Neural progenitor cell (in vitro differentiated cells): ENCODE data around the gene PINK1. TPM values are rescaled to one million over a fixed set of nuclear protein-coding genes. Genes with fewer than 3 reads are reported as not detected.

ENCODE experiments used
- DNase-seq: peaks from one replicate; pipeline ENCODE4 v3.0.0-alpha.2; 2016; ENCODE audit warnings: low spot score
- H2AFZ ChIP-seq: fragments of 200-600 bp; sonication (generic); replicated peaks from 2 replicates; pipeline ENCODE4 v1.6.1; 2016; ENCODE audit warnings: antibody characterized with exemption
- H3F3A ChIP-seq: fragments of 200-600 bp; sonication (generic); 2 replicates; pipeline ENCODE4 v1.6.1; 2016; ENCODE audit warnings: antibody characterized with exemption, low read depth
- H3K27ac ChIP-seq: fragments of 200-600 bp; sonication (generic); 2 replicates; pipeline ENCODE4 v1.5.1; 2016; ENCODE audit warnings: mild to moderate bottlenecking
- H3K27me3 ChIP-seq: fragments of 200-600 bp; sonication (generic); 2 replicates; pipeline ENCODE4 v1.6.1; 2016; ENCODE audit warnings: mild to moderate bottlenecking, moderate library complexity
- H3K36me3 ChIP-seq: fragments of 200-600 bp; sonication (generic); 2 replicates; pipeline ENCODE4 v1.5.1; 2016
- H3K4me1 ChIP-seq: fragments of 200-600 bp; sonication (generic); 2 replicates; pipeline ENCODE4 v1.6.1; 2016; ENCODE audit warnings: mixed run types
- H3K4me2 ChIP-seq: fragments of 200-600 bp; sonication (generic); 2 replicates; pipeline ENCODE4 v1.6.1; 2016
- H3K4me3 ChIP-seq: fragments of 200-600 bp; sonication (generic); 2 replicates; pipeline ENCODE4 v1.5.1; 2016
- H3K79me2 ChIP-seq: fragments of 200-600 bp; sonication (generic); 2 replicates; pipeline ENCODE4 v1.6.1; 2016; ENCODE audit warnings: low read depth
- H3K9ac ChIP-seq: fragments of 200-600 bp; sonication (generic); 2 replicates; pipeline ENCODE4 v1.6.1; 2016
- H3K9me3 ChIP-seq: fragments of 200-600 bp; sonication (generic); 2 replicates; pipeline ENCODE4 v1.5.1; 2016; ENCODE audit warnings: low read depth
- H4K20me1 ChIP-seq: fragments of 200-600 bp; sonication (generic); 2 replicates; pipeline ENCODE4 v1.6.1; 2016; ENCODE audit warnings: low read depth
- H3K27ac Mint-ChIP-seq: 3 replicates; pipeline ENCODE4 v1.8.0; 2021; ENCODE audit warnings: mixed read lengths
- H3K27me3 Mint-ChIP-seq: 2 replicates; pipeline ENCODE4 v1.8.0; 2022; ENCODE audit warnings: low read depth, mild to moderate bottlenecking, inconsistent platforms, moderate library complexity, mixed read lengths; ENCODE audit not compliant: insufficient read depth
- H3K36me3 Mint-ChIP-seq: 3 replicates; pipeline ENCODE4 v1.8.0; 2021; ENCODE audit warnings: mixed read lengths
- H3K4me1 Mint-ChIP-seq: 3 replicates; pipeline ENCODE4 v1.8.0; 2021; ENCODE audit warnings: mixed read lengths
- H3K4me3 Mint-ChIP-seq: 3 replicates; pipeline ENCODE4 v1.8.0; 2021; ENCODE audit warnings: mild to moderate bottlenecking, moderate library complexity, mixed read lengths
- H3K9me3 Mint-ChIP-seq: 3 replicates; pipeline ENCODE4 v1.8.0; 2020; ENCODE audit warnings: mixed read lengths
- EZH2 ChIP-seq: fragments of 200-600 bp; sonication (generic); IDR thresholded peaks from 2 replicates; pipeline ENCODE4 v1.6.1; 2017; ENCODE audit warnings: antibody characterized with exemption, mild to moderate bottlenecking, moderate library complexity
- EZH2phosphoT487 ChIP-seq: fragments of 200-600 bp; sonication (generic); IDR thresholded peaks from 2 replicates; pipeline ENCODE4 v1.6.1; 2017; ENCODE audit warnings: antibody characterized with exemption
- total RNA-seq: library from RNA; depleted of rRNA; stranded (reverse); fragments of >200 nt; gene quantifications from 2 replicates; pipeline ENCODE4 v1.2.3, GENCODE V29; 2015; ENCODE audit warnings: low replicate concordance
- TF ChIP-seq, protein P1 (sequence below): fragments of 200-600 bp; sonication (generic); IDR thresholded peaks from 2 replicates; pipeline ENCODE4 v1.5.1; 2017; ENCODE audit warnings: antibody characterized with exemption, mild to moderate bottlenecking

Gene PINK1
- total RNA-seq, 1 donor from 2014 or later: 13.3 TPM

DNA sequence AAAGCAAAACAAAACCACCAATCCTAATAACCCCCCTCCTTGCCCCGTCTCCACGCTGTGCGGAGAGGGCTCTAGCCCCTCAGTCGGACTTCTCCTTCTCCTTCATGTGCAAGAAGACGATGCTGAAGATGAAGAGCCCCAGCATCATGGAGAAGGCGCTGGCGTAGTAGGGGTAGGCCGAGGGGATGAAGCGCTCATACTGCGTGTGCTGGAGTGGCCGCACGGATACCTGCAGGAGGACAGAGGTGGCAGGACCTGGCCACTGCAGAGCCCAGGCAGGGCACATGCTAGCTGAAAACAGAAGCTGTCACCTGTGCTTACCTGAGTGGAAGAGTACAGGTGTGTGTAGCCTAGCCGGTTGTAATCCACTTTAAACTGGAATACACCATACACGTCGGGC is 19.0 kb downstream of the PINK1 start:
- no peak overlapping the region for H3K4me2 ChIP-seq
- TF ChIP-seq EZH2 (no peak), EZH2phosphoT487 (no peak)
- TF ChIP-seq, protein P1, sequence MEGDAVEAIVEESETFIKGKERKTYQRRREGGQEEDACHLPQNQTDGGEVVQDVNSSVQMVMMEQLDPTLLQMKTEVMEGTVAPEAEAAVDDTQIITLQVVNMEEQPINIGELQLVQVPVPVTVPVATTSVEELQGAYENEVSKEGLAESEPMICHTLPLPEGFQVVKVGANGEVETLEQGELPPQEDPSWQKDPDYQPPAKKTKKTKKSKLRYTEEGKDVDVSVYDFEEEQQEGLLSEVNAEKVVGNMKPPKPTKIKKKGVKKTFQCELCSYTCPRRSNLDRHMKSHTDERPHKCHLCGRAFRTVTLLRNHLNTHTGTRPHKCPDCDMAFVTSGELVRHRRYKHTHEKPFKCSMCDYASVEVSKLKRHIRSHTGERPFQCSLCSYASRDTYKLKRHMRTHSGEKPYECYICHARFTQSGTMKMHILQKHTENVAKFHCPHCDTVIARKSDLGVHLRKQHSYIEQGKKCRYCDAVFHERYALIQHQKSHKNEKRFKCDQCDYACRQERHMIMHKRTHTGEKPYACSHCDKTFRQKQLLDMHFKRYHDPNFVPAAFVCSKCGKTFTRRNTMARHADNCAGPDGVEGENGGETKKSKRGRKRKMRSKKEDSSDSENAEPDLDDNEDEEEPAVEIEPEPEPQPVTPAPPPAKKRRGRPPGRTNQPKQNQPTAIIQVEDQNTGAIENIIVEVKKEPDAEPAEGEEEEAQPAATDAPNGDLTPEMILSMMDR: no peak
- no peak overlapping the region for H3K27ac ChIP-seq
- H3K27ac Mint-ChIP-seq: no peak overlapping the region
- peaks cover 14% of the 10 kb centered on the region for H3K79me2 ChIP-seq
- DNase-seq: no peak
- no peaks in the 10 kb centered on the region for H3F3A ChIP-seq
- no peak overlapping the region for H2AFZ ChIP-seq
- no peak overlapping the region for H3K4me3 Mint-ChIP-seq
- H3K4me1 ChIP-seq: no peaks in the 10 kb centered on the region
- H3K36me3 Mint-ChIP-seq: peaks cover 36% of the 10 kb centered on the region
- no peaks in the 10 kb centered on the region for H3K27me3 Mint-ChIP-seq
- no peaks in the 10 kb centered on the region for H3K36me3 ChIP-seq
- H3K9ac ChIP-seq: no peak overlapping the region
- H3K9me3 Mint-ChIP-seq: no peaks in the 10 kb centered on the region
- H3K4me3 ChIP-seq: no peak overlapping the region
- no peaks in the 10 kb centered on the region for H3K27me3 ChIP-seq
- no peaks in the 10 kb centered on the region for H3K9me3 ChIP-seq
- peaks cover 6% of the 10 kb centered on the region for H4K20me1 ChIP-seq
- H3K4me1 Mint-ChIP-seq: no peaks in the 10 kb centered on the region

- Mint-ChIP-seq H3K4me1 (no peaks in the 10 kb centered on the region), H3K4me3 (no peak overlapping the region), H3K27me3 (no peaks in the 10 kb centered on the region), H3K27ac (no peak overlapping the region), H3K9me3 (no peaks in the 10 kb centered on the region), H3K36me3 (peaks cover 37% of the 10 kb centered on the region)
- no peak overlapping the region for H3K4me3 ChIP-seq
- H3K9me3 ChIP-seq: no peaks in the 10 kb centered on the region
- DNase-seq: no peak
- no peaks in the 10 kb centered on the region for H3K4me1 ChIP-seq
- H3K27ac ChIP-seq: no peak overlapping the region
- no peaks in the 10 kb centered on the region for H3F3A ChIP-seq
- H3K9ac ChIP-seq: no peak overlapping the region
- no peak overlapping the region for H3K4me2 ChIP-seq
- H2AFZ ChIP-seq: no peak overlapping the region
- no peaks in the 10 kb centered on the region for H3K36me3 ChIP-seq
- TF ChIP-seq, protein P1: peak; percentile 9
- TF ChIP-seq EZH2phosphoT487 (no peak), EZH2 (no peak)
- no peaks in the 10 kb centered on the region for H3K27me3 ChIP-seq
- peaks cover 10% of the 10 kb centered on the region for H4K20me1 ChIP-seq
- H3K79me2 ChIP-seq: peaks cover 33% of the 10 kb centered on the region
Measured at GRCh38 chr1:20654104-20654690, 20.9 kb downstream of the PINK1 start.

DNA sequence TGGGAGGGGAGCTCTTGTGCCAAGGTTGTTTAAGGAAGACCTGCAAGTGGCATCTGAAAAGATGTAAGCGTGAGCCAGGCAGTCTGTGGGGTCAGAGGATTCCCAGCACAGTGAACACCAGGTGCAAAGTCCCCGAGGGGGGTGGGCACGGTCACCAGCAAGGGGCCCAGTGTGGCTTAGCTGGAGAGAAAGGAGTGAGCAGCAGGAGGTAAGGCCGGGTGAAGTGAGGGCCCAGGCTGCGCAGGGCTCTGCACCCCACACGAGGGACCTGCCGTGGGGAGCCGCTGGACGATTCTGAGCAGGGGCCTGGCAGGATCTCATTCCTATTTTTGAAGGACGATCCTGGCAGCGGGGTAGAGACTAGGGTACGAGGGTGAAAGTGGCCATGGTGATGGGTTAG is 23.8 kb downstream of the PINK1 start:
- H3K27ac Mint-ChIP-seq: no peak overlapping the region
- peaks cover 53% of the 10 kb centered on the region for H3K79me2 ChIP-seq

More for the DNA sequence above, 23.8 kb downstream of the PINK1 start:
- no peak overlapping the region for H3K27ac ChIP-seq
- peaks cover 2% of the 10 kb centered on the region for H3K27me3 Mint-ChIP-seq
- H3K27me3 ChIP-seq: no peaks in the 10 kb centered on the region
- peaks cover 8% of the 10 kb centered on the region for H3K4me1 ChIP-seq
- peaks cover 27% of the 10 kb centered on the region for H3K36me3 Mint-ChIP-seq
- H3K9ac ChIP-seq: no peak overlapping the region
- H3K4me2 ChIP-seq: no peak overlapping the region
- no peak for TF ChIP-seq EZH2phosphoT487
- TF ChIP-seq, protein P1: no peak
- peak overlapping the region; percentile 52 for H3K4me3 Mint-ChIP-seq
- no peaks in the 10 kb centered on the region for H3K9me3 Mint-ChIP-seq
- H3K36me3 ChIP-seq: no peaks in the 10 kb centered on the region
- no peaks in the 10 kb centered on the region for H3F3A ChIP-seq
- H3K4me1 Mint-ChIP-seq: peaks cover 20% of the 10 kb centered on the region
- peaks cover 18% of the 10 kb centered on the region for H4K20me1 ChIP-seq
- DNase-seq: no peak
- H2AFZ ChIP-seq: no peak overlapping the region
- H3K4me3 ChIP-seq: no peak overlapping the region
- H3K9me3 ChIP-seq: no peaks in the 10 kb centered on the region
